GM21390 (cell line): ENCODE measurements around the gene PRR36.
"Not testable (repeated sequence)": the region's sequence is repeated elsewhere in the genome, so short reads cannot be mapped to it uniquely, and the experiment has no call there.

Experiments
- ATAC-seq: cut with Tn5 transposase; IDR thresholded peaks from one replicate; pipeline ENCODE4 v1.9.1; 2021; ENCODE audit not compliant: unreplicated experiment

PRR36 gene

DNA sequence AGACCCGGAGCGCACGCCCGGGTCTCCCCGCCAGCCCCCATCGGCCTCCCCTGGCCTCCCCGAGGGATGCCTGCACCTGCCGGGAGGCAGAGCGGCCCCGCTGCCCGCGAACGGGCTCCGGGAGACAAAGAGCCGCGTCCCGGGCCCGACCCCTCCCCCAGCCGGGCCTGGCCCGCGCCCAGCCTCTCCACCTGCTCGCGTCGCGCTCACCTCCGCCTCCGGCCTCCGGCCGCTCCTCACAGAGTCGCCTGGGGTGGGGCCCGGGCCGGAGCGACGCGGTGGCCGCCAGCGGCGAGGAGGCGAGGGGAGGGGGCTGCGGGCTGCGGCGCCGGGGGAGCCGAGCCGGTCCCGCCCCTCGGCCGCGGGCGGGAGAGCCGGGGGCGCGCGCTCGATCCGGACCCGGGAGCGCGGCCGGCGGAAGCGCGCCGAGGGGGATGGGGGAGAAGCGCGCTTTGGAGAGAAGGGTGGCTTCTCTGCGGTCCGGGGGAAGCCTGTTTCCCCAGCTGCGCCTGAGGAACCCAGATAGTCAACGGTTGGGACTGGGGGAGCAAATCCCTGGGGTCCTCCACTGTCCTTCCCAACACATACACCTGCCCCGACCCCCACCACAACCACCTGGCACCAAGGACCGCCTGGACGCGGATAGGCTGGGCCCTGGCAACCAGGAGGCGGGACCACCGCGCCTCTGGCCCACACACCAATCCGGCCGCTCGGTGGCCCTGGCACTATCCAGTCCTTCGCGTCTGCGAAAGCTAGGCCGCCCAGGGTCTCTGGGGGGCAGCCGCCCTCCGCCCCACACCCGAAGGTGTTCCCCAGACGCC, at the start of gene PRR36:
TSS of gene PRR36 (minus strand) at position 315 of the 821 bp plus-strand sequence. CDS start 701 bp downstream, outside the sequence.
- ATAC-seq: no peak

- no peak for ATAC-seq
Measured at GRCh38 chr19:7923295-7924191, 49.4 kb upstream of the PRR36 start.

GRCh38 chr19:7922836-7923195, 48.6 kb upstream of the PRR36 start:
- no peak for ATAC-seq

GRCh38 chr19:7921967-7922835, 48.0 kb upstream of the PRR36 start:
- ATAC-seq: no peak

GRCh38 chr19:7921302-7921966, 47.2 kb upstream of the PRR36 start:
- no peak for ATAC-seq

- ATAC-seq: peak; percentile 31
Measured at GRCh38 chr19:7920519-7921301, 46.5 kb upstream of the PRR36 start.

GRCh38 chr19:7919610-7920518, 45.7 kb upstream of the PRR36 start, which contains the start of gene SNAPC2:
TSS of gene SNAPC2 (plus strand) at chr19:7920338. CDS start at chr19:7920367, 29 bp downstream.
- peak; percentile 64 for ATAC-seq

- ATAC-seq: no peak
Measured at GRCh38 chr19:7918615-7919421, 44.6 kb upstream of the PRR36 start.

GRCh38 chr19:7918062-7918614, 43.9 kb upstream of the PRR36 start:
- ATAC-seq: not testable (repeated sequence)

GRCh38 chr19:7917267-7918061, 43.3 kb upstream of the PRR36 start:
- no peak for ATAC-seq

DNA sequence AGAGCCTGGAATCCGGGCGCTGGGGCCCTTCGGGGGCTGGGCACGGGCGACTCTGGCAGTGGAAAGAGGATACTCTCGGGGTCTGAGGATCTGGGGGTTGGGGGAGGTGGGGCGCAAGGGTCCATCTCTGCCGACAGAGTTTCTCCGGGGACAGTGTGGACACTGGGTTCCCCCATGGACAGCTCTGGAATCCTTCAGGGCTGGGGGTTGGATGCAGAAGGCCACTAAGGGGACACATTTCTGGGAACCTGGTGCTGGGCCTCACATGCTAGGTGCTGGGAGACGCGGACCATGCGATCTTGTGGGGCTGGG, 42.7 kb upstream of the PRR36 start:
- no peak for ATAC-seq

DNA sequence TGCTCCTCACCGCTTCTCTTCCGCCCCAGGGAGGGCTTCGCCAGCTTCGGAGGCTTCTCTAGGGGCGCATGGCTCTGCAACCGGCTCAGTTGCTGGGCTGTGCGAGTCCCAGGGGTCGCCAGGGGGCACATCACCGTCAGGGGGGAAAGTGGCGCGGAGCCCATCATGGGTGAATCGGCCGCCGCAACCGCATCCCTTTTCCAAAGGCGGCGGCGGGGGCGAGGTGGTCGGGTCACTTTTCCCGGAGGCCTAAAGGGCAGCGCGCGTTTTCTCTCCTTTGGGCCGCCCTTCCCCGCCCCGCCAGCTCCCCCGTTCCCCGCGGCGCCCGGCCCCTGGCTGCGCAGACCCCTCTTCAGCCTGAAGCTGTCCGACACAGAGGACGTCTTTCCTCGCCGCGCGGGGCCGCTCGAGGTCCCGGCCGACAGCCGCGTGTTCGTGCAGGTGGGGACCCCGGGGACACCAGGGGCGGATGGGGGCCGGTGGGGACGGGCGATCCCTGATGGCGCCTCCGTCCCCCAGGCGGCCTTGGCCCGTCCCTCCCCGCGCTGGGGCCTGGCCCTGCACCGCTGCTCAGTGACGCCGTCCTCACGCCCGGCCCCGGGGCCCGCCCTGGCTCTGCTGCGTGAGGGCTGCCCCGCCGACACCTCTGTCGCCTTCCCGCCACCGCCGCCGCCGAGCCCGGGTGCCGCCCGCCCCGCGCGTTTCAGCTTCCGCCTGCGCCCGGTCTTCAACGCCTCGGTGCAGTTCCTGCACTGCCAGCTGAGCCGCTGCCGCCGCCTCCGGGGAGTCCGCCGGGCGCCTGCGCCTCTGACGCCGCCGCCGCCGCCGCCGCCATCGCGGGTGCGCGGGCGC, 42.1 kb upstream of the PRR36 start:
- no peak for ATAC-seq

GRCh38 chr19:7915250-7916102, 41.3 kb upstream of the PRR36 start:
- ATAC-seq: no peak

GRCh38 chr19:7914598-7915045, 40.4 kb upstream of the PRR36 start, which contains the start of gene TGFBR3L:
TSS of gene TGFBR3L (plus strand) at chr19:7914830.
- no peak for ATAC-seq

GRCh38 chr19:7914099-7914498, 39.9 kb upstream of the PRR36 start:
- no peak for ATAC-seq
